Anterior cingulate cortex (tissue), 58 donors: ENCODE data around the gene SMG1.
A peak's percentile ranks its signal among the peaks of the same experiment; 100 is the strongest.
"Not testable (repeated sequence)": the region's sequence is repeated elsewhere in the genome, so short reads cannot be mapped to it uniquely, and the experiment has no call there.

Experiments
- DNase-seq, 58 donors: peaks; one replicate each; lab custom pipeline; 2025; lab: John Stamatoyannopoulos, UW

Gene SMG1

DNA sequence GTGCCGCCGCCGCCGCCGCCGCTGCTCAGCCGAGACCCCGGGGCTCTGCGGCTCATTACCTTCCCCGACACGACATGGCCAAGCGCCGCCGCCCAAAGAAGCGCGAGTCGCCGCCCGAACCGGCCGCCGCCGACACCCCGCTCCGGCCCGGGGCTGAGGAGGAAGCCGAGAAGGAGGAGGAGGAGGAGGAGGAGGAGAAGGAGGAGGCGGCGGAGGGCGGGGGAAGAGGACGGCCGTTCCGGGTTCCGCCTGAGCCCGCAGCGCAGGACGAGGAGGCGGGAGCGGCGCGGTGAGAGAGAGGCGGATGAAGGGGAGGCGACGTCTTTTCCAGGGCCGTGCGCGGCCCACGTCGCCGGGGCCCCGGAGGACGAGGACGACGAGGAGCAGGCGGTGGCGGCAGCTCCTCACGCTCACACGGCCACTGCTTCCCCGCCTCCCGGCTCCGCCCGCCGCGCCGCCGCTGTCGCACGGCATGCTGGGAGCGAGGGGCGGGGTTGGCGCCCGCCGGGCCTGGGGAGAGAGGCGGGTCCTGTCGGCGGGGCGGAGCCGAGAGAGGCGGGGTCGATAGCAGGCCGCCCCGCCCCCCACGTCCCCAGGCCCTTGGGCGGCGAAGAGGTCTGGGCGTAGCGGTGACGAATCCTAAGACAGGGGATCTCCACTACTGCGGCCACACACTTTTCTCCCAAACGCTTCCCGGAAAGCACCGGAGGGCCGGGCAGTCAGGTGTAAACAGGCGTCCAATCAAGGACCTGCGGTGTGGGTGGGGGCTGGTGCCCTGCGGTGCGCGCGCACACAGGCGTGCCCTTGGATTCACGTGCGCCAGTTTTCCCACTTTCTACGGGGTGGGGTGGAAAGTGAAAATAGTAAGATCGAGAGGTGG lies at the start of gene SMG1:
TSS of gene SMG1 (minus strand) at position 423 of the 880 bp plus-strand sequence. CDS start at position 56, 367 bp downstream.
- peak; percentile 21 to 96 (median 88) for DNase-seq

DNA sequence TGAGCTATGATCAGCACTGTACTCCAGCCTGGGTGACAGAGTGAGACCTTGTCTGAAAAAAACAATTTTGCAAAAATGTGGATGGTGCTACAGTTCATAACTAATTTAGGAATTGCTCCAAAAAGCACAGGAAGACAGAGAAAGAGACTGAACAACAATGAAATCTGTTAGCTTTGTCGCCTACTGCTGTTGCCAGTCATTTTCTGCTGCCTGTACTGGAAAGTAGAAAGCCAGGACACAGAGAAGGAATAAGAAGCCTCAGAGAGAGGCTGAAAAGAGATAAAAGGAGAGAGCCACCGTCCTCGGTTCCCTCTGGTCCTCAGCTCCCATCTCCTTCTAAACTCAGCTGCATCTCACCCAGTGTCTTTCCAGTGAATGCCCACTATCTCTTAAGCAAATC lies 48.9 kb upstream of the SMG1 start:
- peak in 1 of 58 donors; percentile 5 for DNase-seq

DNA sequence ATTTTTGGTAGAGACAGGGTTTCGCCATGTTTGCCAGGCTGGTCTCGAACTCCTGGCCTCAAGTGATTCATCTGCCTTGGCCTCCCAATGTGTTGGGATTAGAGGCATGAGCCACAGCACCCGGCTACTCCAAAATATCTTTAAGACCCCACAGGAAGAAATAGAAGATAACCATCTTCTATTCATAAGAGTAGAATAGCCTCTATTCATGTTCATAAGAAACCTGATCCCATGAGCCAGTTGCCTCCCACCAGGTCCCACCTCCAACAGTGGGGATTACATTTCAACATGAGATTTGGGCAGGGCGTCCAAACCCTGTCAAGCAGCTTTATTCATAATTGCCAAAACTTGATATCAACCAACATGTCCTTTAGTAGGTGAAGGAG lies 43.6 kb upstream of the SMG1 start:
- DNase-seq = no peak

DNA sequence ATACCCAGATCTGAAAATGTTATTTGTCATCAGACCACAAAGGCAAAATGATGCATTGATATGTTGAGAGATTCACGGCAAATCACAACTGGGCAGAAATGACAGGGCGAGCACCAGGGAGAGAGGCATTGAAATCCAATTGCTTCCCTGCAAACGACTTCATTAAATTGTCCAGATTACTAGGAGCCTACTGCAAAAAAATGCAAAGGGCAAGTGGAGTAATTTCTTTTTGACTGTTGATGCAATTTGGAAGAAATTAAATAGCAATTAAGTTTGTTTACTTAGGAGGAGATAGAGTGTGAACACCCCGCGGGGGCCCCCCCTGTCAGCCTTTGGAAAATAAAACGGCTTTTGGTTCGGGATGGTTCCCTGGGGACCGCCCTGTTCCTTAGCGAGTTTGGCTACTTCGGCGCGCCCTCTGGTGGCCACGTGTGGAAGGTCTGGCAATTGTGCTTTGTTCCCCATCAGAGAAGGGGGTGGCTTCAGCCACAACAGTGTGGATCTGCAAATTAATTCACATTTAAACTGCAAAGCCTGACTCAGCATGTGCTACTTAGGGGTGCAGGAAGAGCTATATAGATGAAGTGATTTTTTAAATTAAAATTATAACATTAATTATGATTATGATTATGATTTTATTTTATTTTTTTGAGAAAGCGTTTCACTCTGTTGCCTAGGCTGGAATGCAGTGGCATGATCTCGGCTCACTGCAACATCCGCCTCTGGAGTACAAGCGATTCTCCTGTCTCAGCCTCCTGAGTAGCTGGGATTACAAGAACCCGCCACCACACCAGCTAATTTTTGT lies 43.0 kb upstream of the SMG1 start:
- DNase-seq = peak in 57 of 58 donors; percentile 18 to 95 (median 73)

DNA sequence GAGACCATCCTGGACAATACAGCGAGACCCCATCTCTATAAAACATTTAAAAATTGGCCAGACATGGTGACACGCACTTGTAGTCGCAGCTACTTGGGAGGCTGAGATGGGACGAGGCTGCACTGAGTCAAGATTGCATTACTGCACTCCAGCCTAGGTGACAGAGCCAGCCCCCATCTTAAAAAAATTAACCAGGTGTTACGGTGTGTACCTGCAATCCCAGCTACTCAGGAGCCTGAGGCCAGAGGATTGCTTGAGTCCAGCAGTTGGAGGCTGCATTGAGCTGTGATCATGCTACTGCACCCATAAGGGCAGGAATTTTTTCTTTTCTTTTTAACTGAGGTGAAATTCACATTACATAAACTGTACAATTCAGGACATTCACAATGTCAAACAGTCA lies 40.6 kb upstream of the SMG1 start:
- no peak for DNase-seq

DNA sequence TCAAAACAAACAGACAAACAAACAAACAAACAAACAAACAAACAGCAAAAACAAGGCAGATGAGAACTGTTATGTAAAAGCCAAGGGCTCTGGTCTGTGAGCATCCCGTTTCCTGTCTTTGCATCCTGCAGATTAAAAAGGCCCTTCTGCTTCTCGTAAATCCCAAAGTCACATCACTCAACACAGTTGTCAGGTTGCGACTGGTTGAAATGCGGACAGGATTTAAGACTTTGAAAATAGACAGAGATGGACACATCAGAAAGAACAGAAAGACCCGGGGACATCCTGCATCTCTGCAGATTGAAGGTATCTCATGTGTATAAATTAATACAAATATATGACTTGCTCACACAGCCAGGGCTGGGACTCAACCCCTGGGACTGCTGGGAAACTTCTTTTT lies 39.3 kb upstream of the SMG1 start:
- no peak for DNase-seq

DNA sequence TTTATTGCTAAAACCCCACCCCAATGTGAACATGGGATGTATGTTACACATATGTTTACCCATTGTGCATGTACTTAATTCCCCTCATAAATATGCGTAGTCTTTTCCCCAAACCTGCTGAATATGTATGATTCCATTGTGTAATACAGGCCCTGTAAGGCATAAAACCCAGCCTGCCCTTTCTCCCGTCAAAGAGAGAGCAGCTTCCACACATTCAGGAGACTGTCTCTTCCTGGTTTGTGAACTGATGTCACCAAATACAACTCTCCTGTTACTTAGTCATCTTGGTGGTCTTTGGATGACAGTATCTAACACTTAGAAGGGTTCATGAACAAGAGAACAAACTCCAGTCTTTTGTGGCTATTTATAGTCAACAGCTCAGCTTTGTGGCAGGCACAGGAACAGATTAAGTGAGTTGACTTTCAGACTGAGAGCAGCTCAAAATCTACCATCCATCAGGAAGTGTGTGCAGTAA lies 32.9 kb upstream of the SMG1 start:
- no peak for DNase-seq

DNA sequence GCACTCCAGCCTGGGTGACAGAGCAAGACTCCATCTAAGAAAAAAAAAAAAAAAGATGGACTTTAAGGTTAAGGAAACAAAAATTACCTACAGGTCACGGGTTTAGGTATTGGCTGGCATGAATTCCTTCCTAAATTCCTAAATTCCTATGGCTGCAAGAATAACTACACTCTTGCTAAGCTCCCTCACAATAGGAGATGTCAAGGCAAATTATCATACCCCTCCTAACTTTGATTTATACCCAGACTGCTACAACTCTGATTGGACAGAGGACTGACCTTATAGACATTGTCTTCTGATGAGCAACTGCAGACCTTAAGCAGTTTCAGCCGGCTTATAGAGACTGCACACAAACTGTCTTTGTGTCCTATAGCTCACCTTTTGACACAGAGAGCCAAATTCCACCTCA lies 32.4 kb upstream of the SMG1 start:
- no peak for DNase-seq

DNA sequence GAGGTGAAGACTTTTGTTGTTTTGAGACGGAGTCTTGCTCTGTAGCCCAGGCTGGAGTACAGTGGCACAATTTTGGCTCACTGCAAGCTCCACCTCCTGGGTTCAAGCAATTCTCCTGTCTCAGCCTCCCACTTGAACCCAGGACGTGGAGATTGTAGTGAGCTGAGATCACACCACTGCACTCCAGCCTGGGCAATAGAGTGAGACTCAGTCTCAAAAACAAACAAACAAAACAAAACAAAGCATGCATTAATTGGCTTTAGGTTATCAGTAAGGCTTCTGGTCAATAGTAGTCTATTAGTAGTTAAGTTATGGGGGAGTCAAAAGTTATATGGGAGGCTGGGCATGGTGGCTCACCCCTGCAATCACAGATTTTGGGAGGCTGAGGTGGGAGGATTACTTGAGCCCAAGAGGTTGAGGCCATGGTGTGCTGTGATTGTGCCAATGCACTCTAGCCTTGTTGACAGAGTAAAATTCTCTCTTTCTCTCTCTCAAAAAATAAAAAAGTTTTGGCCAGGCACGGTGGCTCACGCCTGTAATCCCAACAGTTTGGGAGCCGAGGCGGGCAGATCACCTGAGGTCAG lies 30.5 kb upstream of the SMG1 start:
- DNase-seq = not testable (repeated sequence)

DNA sequence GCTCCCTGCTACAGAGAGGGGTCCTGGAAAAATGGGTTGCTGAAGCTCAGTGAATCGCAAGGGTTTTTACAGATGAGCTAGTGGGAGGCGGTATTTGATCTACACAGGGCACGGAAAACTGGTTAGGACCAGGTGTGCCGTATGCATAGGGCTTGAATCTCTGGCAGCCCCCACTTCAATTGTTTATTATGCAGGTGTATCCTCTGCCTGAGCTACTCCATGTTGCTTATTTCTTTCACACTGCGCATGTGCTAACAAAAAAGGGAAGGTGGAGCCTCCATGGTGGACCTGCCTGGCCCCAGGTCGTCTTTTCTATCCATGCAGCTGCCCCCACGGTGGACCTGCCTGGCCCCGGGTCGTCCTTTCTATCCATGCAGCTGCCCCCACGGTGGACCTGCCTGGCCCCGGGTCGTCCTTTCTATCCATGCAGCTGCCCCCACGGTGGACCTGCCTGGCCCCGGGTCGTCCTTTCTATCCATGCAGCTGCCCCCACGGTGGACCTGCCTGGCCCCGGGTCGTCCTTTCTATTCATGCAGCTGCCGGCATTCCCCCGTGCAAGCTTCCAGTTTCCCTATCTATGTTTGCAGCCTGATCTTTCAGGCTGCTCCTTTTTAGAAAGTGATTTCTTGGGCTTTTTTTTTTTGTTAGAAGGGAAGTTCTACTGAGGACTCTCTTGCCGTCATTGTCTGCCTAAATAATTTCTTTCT lies 29.8 kb upstream of the SMG1 start:
- DNase-seq = not testable (repeated sequence)

DNA sequence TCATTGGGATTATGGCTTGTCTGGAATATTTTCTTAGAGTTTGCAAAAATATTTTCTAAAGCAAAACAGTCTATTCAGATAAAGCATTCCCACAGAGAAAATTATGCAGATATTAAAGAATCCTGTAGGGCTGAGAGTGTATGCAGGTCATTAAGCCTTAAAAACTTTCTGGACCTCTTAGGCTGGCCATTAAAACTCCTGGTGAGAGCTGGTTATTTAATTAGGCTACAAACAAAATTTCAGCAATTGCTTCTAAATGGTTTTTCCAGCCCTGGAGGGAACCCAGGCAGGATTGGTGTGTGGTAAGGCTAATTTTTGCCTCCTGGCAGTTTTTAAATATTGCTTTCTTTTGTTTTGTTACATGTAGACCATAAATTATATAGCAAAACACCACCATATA lies 27.3 kb upstream of the SMG1 start:
- DNase-seq = no peak

DNA sequence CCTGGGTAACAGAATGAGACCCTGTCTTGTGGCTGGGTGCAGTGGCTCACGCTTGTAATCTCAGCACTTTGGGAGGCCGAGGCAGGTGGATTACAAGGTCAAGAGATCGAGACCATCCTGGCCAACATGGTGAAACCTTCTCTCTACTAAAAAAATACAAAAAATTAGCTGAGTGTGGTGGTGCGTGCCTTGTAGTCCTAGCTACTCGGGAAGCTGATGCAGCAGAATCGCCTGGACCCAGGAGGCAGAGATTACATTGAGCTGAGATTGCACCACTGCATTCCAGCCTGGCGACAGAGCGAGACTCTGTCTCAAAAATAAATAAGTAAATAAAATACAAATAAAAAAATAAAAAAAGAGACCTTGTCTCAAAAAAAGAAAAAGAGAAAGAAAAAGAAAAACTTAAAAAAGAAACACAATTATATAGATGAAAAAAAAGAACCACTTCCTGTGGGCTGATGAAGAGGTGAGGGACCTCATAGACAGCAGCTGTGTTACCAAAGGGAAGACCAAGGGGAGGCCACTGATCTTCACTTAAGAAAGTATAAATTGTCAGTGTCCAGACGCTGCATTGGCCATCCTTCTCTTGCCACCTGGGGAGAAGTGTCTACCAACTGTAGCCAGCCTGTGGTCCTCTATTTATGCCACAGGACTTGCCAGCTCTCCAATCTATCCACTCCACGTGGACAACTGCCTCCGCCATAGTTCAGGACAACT lies 24.4 kb upstream of the SMG1 start:
- no peak for DNase-seq

DNA sequence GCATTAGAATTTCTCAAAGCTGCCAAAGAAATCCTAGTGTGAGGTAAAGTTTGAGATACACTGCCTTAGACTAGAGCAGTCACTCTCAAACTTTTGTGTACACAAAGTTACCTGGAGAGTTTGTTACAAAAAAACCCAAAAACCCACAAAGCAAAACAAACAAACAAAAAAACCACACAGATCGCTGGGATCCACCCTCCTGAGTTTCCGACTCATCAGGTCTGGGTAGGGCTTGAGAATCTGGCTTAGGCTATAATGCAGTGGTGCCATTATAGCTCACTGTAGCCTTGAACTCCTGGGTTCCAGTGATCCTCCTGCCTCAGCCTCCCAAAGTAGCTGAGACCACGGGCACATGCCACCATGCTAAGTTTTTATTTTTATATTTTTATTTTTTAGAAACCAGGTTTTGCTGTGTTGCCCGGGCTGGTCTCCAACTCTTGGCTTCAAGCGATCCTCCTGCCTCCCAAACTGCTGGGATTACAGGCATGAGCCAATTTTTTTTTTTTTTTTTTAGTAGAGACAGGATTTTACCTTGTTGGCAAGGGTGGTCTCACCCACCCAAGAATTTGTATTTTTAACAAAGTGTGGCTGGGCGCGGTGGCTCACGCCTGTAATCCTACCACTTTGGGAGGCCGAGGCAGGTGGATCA lies 22.3 kb upstream of the SMG1 start:
- DNase-seq = no peak

DNA sequence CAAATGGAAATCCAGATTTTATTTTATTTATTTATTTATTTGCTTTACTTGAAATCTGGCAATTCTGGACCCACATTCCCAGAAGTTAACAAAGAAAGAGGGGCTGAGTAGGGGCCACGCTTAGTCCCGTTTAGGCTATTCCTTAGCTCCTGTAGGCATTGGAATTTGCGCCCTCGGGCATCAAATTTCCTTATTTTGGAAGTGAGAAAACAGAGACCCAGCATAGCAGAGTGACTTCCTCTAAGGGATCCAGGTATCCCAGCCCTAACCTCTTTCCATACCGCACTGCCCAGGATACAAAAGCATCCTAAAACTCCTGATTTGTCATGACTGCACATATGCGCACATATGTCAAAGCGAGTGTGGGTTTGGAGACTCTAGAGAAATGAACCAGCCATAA lies 19.0 kb upstream of the SMG1 start:
- no peak for DNase-seq

DNA sequence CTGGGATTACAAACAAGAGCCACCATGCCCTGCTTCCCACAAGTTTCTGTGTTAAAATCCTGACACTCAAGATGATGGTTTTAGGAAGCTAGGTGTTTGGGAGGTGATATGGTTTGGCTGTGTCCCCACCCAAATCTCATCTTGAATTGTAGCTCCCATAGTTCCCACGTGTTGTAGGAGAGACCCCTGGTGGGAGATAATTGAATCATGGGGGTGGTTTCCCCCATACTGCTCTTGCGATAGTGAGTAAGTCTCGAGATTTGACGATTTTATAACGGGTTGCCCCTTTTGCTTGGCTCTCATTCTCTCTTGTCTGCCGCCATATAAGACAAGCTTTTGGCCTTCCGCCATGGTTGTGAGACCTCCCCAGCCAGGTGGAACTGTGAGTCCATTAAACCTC lies 17.2 kb upstream of the SMG1 start:
- DNase-seq = no peak

DNA sequence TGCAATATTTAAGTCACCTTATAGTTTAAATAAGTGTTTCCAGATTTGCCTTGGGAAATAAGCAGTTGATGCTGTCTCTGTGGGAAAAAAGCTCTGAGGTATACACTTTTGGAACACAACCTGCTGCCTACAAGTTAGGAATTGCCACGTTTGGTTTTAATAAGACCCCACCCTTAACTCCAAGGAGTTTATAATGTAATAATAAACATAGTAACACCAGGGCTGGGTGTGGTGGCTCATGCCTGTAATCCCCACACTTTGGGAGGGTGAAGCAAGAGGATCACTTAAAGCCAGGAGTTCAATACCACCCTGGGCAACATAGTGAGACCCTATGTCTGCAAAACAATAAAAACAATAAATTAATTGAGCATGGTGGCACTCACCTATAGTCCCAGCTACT lies 15.9 kb upstream of the SMG1 start:
- no peak for DNase-seq

DNA sequence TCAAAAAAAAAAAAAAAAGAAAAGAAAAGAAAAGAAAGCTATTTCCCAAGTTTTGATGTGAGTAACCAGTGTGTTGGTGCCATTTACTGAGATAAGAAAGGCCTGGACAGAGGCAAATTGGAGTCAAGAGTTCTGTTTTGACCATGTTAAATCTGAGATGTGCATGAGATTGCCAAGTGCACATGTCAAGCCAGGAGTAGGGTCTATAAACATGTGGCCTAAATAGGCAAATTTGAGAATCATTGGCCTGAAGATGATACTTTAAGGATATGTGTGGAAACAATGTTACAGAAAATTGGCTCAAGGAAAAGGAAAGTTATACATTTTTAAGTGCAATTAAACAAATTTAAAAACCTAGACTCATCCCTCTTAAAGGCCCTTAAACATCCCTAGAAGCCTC lies 15.3 kb upstream of the SMG1 start:
- DNase-seq = no peak

DNA sequence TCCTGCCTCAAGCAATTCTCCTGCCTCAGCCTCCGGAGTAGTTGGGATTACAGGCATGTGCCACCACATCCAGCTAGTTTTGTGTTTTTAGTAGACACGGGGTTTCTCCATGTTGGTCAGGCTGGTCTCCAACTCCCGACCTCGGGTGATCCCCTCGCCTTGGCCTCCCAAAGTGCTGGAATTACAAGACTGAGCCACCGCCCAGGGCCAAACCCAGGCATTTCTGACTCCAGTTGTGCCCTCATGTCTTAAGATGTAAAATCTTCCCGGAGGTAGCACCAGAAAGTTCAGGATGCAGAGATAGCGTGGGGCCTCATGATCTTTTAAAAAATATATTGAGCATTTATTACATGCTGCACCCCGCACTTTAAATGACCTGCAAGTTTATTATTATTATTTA lies 12.8 kb upstream of the SMG1 start:
- no peak for DNase-seq

DNA sequence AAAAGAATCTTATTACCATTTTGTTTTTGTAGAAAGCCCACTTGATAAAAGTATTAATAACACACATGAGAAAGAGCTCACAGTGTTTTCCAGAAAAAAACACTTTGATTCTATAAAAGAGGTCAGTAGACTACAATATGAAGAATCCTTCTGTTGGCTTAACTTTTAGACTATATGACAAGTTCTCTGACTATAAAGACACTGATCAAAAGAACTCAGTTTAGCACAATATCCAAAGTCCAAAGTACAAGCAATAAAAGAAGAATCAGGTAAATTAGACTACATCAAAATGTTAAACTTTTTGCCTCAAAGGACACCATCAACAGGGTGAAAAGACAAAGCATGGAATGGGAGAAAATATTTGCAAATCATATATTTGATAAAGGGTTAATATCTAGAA lies 11.2 kb upstream of the SMG1 start:
- DNase-seq = no peak
